ENCODE measurements around the gene MCM9. TPM values are rescaled to one million over a fixed set of nuclear protein-coding genes. Genes with fewer than 3 reads are reported as not detected.
A peak's percentile ranks its signal among the peaks of the same experiment; 100 is the strongest.

MCM9 gene
- total RNA-seq, 1 donor from 2014 or later, result 29.0 TPM

- no peak overlapping the region for H2AFZ ChIP-seq (replicated peaks)
- H3K4me3 Mint-ChIP-seq, result no peak overlapping the region
- no peak overlapping the region for H3K4me3 ChIP-seq
- no peaks in the 10 kb centered on the region for H3F3A ChIP-seq (ENCODE audit: low read depth)
- H3K36me3 ChIP-seq, result no peaks in the 10 kb centered on the region
- H3K9me3 ChIP-seq (ENCODE audit: low read depth), result no peaks in the 10 kb centered on the region
- no peak for DNase-seq (ENCODE audit: low spot score)
- H3K27ac Mint-ChIP-seq, result no peak overlapping the region
- peaks cover 10% of the 10 kb centered on the region for H3K79me2 ChIP-seq (ENCODE audit: low read depth)
- H3K27ac ChIP-seq, result no peak overlapping the region
- peaks cover 13% of the 10 kb centered on the region for H3K36me3 Mint-ChIP-seq
- no peaks in the 10 kb centered on the region for H3K4me1 ChIP-seq
- H4K20me1 ChIP-seq (ENCODE audit: low read depth), result no peaks in the 10 kb centered on the region
- no peaks in the 10 kb centered on the region for H3K4me1 Mint-ChIP-seq
- no peak overlapping the region for H3K4me2 ChIP-seq
- no peak for TF ChIP-seq EZH2phosphoT487 (IDR thresholded peaks at IDR 0.05)
- no peak for TF ChIP-seq EZH2 (IDR thresholded peaks at IDR 0.05)
- no peak for TF ChIP-seq CTCF (IDR thresholded peaks at IDR 0.05)
- H3K27me3 Mint-ChIP-seq (ENCODE audit: insufficient read depth, low read depth), result peaks cover 3% of the 10 kb centered on the region
- no peaks in the 10 kb centered on the region for H3K27me3 ChIP-seq
- H3K9me3 Mint-ChIP-seq, result peaks cover 17% of the 10 kb centered on the region
- no peak overlapping the region for H3K9ac ChIP-seq
Observed at GRCh38 chr6:118865100-118865391, 69.9 kb downstream of the MCM9 start.

- H3K9ac ChIP-seq, result no peak overlapping the region
- Mint-ChIP-seq H3K27ac (peak overlapping the region; percentile 44), H3K9me3 (peaks cover 13% of the 10 kb centered on the region), H3K27me3 (ENCODE audit: insufficient read depth, low read depth) (peaks cover 3% of the 10 kb centered on the region), H3K4me3 (no peak overlapping the region), H3K4me1 (no peaks in the 10 kb centered on the region), H3K36me3 (peaks cover 15% of the 10 kb centered on the region)
- H4K20me1 ChIP-seq (ENCODE audit: low read depth), result no peaks in the 10 kb centered on the region
- H3K4me3 ChIP-seq, result no peak overlapping the region
- no peak for DNase-seq (ENCODE audit: low spot score)
- no peaks in the 10 kb centered on the region for H3K4me1 ChIP-seq
- no peak for TF ChIP-seq CTCF (IDR thresholded peaks at IDR 0.05)
- no peak for TF ChIP-seq EZH2phosphoT487 (IDR thresholded peaks at IDR 0.05)
- no peak for TF ChIP-seq EZH2 (IDR thresholded peaks at IDR 0.05)
- H2AFZ ChIP-seq (replicated peaks), result no peak overlapping the region
- no peaks in the 10 kb centered on the region for H3K36me3 ChIP-seq
- H3K27me3 ChIP-seq, result no peaks in the 10 kb centered on the region
- no peaks in the 10 kb centered on the region for H3K9me3 ChIP-seq (ENCODE audit: low read depth)
- H3K27ac ChIP-seq, result no peak overlapping the region
- no peaks in the 10 kb centered on the region for H3F3A ChIP-seq (ENCODE audit: low read depth)
- no peak overlapping the region for H3K4me2 ChIP-seq
- H3K79me2 ChIP-seq (ENCODE audit: low read depth), result peaks cover 9% of the 10 kb centered on the region
Observed at GRCh38 chr6:118864341-118865099, 70.4 kb downstream of the MCM9 start.

GRCh38 chr6:118862443-118862842 lies 72.5 kb downstream of the MCM9 start:
- no peak for DNase-seq (ENCODE audit: low spot score)
- Histone ChIP-seq H3K27me3 (no peaks in the 10 kb centered on the region), H3K79me2 (ENCODE audit: low read depth) (no peaks in the 10 kb centered on the region), H2AFZ (replicated peaks) (no peak overlapping the region), H3K4me2 (no peak overlapping the region), H3K36me3 (no peaks in the 10 kb centered on the region), H3K9me3 (ENCODE audit: low read depth) (no peaks in the 10 kb centered on the region), H3K9ac (no peak overlapping the region), H3K27ac (no peak overlapping the region), H4K20me1 (ENCODE audit: low read depth) (no peaks in the 10 kb centered on the region), H3K4me3 (no peak overlapping the region), H3F3A (ENCODE audit: low read depth) (no peaks in the 10 kb centered on the region), H3K4me1 (no peaks in the 10 kb centered on the region)
- Mint-ChIP-seq H3K36me3 (peaks cover 18% of the 10 kb centered on the region), H3K9me3 (peaks cover 11% of the 10 kb centered on the region), H3K4me3 (no peak overlapping the region), H3K4me1 (no peaks in the 10 kb centered on the region), H3K27ac (no peak overlapping the region), H3K27me3 (ENCODE audit: insufficient read depth, low read depth) (peaks cover 3% of the 10 kb centered on the region)
- TF ChIP-seq EZH2phosphoT487 (IDR thresholded peaks at IDR 0.05) (no peak), EZH2 (IDR thresholded peaks at IDR 0.05) (no peak), CTCF (IDR thresholded peaks at IDR 0.05) (no peak)
